ENCODE measurements around the gene NAIF1. TPM values are rescaled to one million over a fixed set of nuclear protein-coding genes. Genes with fewer than 3 reads are reported as not detected.

The NAIF1 gene
- total RNA-seq, 2 experiments from 2014 or later = 10.2 to 14.5 TPM

DNA sequence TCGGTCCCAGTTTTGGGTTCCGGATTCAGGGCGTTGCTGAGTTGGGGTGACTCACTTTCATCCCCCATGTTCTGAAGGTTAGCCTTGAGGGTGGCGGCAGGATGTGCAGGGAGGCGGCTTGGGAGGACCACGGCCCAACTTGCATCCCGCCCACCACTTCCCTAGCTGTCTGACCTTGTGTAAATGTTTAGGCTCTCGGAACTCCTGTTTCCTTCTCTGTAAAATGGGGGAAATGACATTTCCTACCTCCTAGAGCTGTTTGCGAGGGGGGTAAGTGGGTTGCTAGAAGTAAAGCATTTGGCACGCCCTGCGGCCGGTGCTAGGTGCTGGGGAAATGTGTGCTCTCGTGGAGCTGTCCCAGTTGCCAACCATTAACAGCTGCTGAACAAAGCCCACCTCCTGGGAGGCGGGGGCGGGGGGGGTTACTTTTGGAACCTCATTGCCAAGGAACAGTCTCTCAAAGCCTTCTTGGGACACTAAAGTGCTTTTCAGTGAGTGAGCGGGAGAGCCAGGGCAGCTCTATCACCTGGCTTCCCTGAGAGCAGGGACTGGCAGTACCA, 32.9 kb upstream of the NAIF1 start:
- peaks cover 65% of the 10 kb centered on the region for H3K4me1 Mint-ChIP-seq (ENCODE audit: low read depth)
- H3K4me3 Mint-ChIP-seq = no peak overlapping the region
- DNase-seq = peak; percentile 32
- no peaks in the 10 kb centered on the region for H3K27me3 Mint-ChIP-seq
- no peaks in the 10 kb centered on the region for H3K9me3 Mint-ChIP-seq
- intact Hi-C loops (cut with micrococcal nuclease) = no loop called here
- CTCF ChIA-PET = interaction anchor here (1.4 to 5.3 kb wide), 3 partner anchors 18 to 157 kb away, joined by 3 to 31 read pairs (median 4); no protein-coding TSS in a partner anchor
- peaks cover 25% of the 10 kb centered on the region for H3K36me3 Mint-ChIP-seq
- POLR2A ChIA-PET = no interaction called here
- peak overlapping the region; percentile 58 for H3K27ac Mint-ChIP-seq

DNA sequence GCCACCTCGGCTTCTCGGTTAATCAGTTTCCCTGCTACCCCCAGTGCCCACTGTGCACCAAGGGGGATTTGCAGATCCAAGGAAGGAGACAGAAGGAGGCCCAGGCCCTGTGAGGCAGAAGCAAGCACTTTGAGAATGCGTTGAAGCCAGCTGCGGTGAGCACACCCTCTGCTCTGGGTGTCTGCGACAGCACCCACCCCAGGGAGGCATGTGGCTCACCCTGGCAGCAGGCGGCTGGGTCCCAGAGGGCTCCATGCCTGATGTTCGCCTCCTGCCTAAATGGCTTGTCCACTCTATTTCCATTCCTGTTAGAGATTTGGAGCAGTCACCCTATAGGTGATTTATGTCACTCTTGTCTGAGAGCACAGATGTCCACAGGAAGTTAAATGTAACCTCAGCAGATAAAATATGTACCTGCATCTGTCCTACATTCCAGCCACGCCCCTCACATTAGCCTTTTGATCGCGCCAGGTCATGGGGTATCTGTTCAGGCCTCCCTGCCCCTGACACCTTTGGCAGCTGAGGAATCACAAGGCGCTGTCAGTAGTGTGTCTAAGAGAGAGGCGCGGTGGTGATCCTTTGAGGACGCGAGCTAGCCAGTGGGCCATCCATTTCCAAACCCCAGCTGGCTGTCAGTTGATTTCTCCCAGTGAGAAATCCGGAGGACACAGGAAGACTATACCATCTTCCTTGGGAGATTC, 32.3 kb upstream of the NAIF1 start:
- no peak for DNase-seq
- Mint-ChIP-seq H3K4me1 (ENCODE audit: low read depth) (peaks cover 71% of the 10 kb centered on the region), H3K36me3 (peaks cover 28% of the 10 kb centered on the region), H3K27me3 (no peaks in the 10 kb centered on the region), H3K4me3 (no peak overlapping the region), H3K9me3 (no peaks in the 10 kb centered on the region), H3K27ac (peak overlapping the region; percentile 58)
- CTCF ChIA-PET = interaction anchor here (1.4 to 5.3 kb wide), 2 partner anchors 18 to 33 kb away, joined by 3 to 31 read pairs; no protein-coding TSS in a partner anchor
- POLR2A ChIA-PET = no interaction called here
- intact Hi-C loops (cut with micrococcal nuclease) = no loop called here

GRCh38 chr9:128098297-128099230, 31.4 kb upstream of the NAIF1 start:
- Mint-ChIP-seq H3K4me3 (no peak overlapping the region), H3K36me3 (peaks cover 21% of the 10 kb centered on the region), H3K27me3 (no peaks in the 10 kb centered on the region), H3K4me1 (ENCODE audit: low read depth) (peaks cover 77% of the 10 kb centered on the region), H3K27ac (peak overlapping the region; percentile 58), H3K9me3 (no peaks in the 10 kb centered on the region)
- intact Hi-C loops (cut with micrococcal nuclease) = no loop called here
- CTCF ChIA-PET = interaction anchor here (1.3 to 5.3 kb wide), 4 partner anchors 12 to 156 kb away, joined by 4 to 31 read pairs (median 6); partner anchors contain the start of genes NAIF1 and SLC25A25
- peak; percentile 79 for DNase-seq
- POLR2A ChIA-PET = no interaction called here

- H3K4me3 Mint-ChIP-seq = no peak overlapping the region
Measured at GRCh38 chr9:128097543-128098296, 30.6 kb upstream of the NAIF1 start.

DNA sequence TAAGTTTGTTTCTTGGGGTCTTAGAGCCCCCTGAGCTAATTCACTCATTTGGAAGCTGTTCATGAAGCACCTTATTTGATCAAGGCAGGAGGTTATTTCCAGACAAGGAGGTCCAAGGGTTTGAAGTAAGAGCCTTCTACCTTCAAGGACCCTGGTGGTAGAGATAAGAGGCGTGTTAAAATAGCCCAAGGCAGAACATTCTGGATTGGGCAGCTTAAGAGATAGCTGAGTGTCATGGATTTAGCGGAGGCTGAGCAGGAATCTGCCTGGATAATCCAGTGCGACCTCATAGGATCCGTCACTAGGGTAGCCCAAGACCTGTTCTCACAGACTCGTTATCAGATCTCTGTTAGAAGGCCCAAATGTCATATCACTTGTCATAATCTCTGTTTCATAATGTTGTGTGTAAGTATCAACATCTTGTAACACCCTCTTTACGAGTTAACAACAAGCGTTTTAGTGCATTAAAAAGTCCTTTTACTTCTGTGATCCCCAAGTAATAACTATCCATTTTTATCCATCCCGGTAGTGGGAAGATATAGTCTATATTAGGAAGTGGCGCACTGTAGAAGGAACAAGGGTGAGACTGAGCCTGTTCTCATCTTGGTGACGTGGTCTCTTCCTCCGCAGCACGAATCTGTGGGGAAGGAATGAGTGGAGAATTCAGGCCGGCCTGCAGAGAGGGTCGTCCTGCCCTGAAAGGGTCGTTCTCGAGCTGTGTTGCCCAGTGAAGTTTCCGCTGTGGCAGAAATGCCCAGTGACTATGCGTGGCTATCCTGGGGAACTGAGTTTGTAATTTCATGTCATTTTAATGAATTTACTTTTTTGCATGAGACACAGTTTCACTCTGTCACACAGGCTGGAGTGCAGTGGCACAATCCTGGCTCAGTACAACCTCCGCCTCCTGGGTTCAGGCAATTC, 29.8 kb upstream of the NAIF1 start:
- Mint-ChIP-seq H3K27me3 (no peaks in the 10 kb centered on the region), H3K4me3 (no peak overlapping the region), H3K4me1 (ENCODE audit: low read depth) (peaks cover 77% of the 10 kb centered on the region), H3K9me3 (no peaks in the 10 kb centered on the region), H3K36me3 (peaks cover 9% of the 10 kb centered on the region), H3K27ac (peak overlapping the region; percentile 62)
- intact Hi-C loops (cut with micrococcal nuclease) = no loop called here
- no peak for DNase-seq
- ChIA-PET CTCF (interaction anchor here (0.6 to 5.3 kb wide), 5 partner anchors 10 to 154 kb away, joined by 3 to 31 read pairs (median 4); partner anchors contain the start of genes NAIF1 and SLC25A25), POLR2A (interaction anchor here (0.8 to 1.2 kb wide), 2 partner anchors 10 to 118 kb away, joined by 3 read pairs; no protein-coding TSS in a partner anchor)

More at GRCh38 chr9:128097543-128098296, 30.6 kb upstream of the NAIF1 start:
- Mint-ChIP-seq H3K9me3 (no peaks in the 10 kb centered on the region), H3K27me3 (no peaks in the 10 kb centered on the region), H3K4me1 (ENCODE audit: low read depth) (peaks cover 77% of the 10 kb centered on the region), H3K36me3 (peaks cover 18% of the 10 kb centered on the region), H3K27ac (peak overlapping the region; percentile 62)
- DNase-seq = peak; percentile 58
- intact Hi-C loops (cut with micrococcal nuclease) = no loop called here
- ChIA-PET POLR2A (interaction anchor here (0.8 to 1.2 kb wide), 2 partner anchors 9 to 119 kb away, joined by 3 read pairs; no protein-coding TSS in a partner anchor), CTCF (interaction anchor here (0.6 to 5.3 kb wide), 6 partner anchors 11 to 155 kb away, joined by 3 to 31 read pairs (median 4); partner anchors contain the start of genes NAIF1 and SLC25A25)

DNA sequence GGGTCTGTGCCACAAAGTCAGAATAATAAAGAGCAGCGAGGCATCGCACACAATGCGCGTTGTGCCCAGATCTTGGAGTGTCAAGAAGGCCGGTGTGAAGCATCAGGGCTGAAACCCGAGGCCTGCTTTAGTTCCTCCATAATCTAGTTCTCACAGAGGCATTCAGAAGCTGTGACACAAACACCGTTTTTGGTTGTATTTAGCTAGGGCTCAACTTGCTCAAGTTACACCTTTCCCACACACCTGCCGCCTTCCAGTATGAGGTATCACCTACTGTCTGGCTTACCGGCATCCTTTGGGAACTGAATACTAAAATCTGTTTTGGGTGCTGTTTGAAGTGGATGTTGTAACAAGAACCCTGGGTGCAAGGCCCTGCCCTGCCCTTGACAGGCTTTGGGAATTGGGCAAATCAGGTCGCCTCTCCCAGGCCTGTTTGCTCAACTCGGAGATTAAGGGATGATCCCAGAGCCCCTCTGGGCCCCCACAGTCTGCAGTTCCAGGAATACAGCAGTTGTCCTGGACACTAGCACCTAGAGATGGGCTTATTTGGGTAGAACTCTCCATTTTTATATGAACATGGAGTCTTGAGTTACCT, 27.9 kb upstream of the NAIF1 start:
- POLR2A ChIA-PET = interaction anchor here (1.3 to 2.3 kb wide), 3 partner anchors 28 to 120 kb away, joined by 3 to 7 read pairs (median 6); partner anchors contain the start of gene NAIF1
- DNase-seq = no peak
- intact Hi-C loops (cut with micrococcal nuclease) = loop anchor here (1.0 to 5.0 kb wide), 2 partner anchors 23 to 32 kb away; partner anchors contain the start of gene PTGES2
- Mint-ChIP-seq H3K4me1 (ENCODE audit: low read depth) (peaks cover 84% of the 10 kb centered on the region), H3K27me3 (no peaks in the 10 kb centered on the region), H3K36me3 (peaks cover 5% of the 10 kb centered on the region), H3K9me3 (no peaks in the 10 kb centered on the region), H3K4me3 (peak overlapping the region; percentile 54), H3K27ac (peak overlapping the region; percentile 96)
- CTCF ChIA-PET = interaction anchor here (0.9 to 5.4 kb wide), 7 partner anchors 10 to 309 kb away, joined by 3 to 33 read pairs (median 11); partner anchors contain the start of gene CDK9

DNA sequence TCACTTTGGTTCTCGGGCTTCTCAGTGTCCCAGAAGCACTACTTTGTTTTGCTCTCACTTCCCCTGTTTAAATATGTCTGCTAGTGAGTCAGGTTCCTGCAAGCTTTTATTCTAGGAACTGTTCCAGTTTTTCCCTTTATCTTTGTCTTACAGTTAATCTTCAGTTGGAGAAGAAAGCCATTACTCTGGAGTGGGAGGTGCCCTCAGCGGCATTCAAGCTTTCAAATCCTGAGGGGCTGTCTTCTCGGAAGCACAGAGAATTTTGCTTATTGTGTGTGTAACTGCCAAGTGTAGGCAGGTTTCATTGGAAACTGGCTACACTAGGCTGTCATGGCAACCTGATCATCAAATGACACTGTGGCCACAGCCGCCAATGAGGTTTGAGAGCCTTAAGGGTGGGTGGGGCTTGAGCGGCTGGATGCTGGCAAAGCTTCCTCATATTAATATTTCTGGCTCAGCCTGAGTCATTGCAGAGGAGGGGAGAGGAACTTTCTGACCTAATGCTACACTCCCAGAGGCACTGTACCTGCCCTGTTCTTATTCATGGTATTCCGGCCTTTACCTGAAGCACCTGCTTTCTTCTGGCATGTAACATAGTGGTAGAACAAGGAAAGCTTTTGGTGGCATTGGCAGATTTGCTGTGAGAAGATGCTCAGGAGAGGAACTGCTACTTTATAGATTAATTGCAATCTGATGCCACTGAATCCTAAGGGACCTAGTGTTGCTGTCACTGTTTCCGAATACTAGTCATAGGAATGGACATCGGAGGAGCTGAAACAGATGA, 27.2 kb upstream of the NAIF1 start:
- DNase-seq = peak; percentile 93
- ChIA-PET POLR2A (interaction anchor here (0.8 to 2.3 kb wide), 4 partner anchors 26 to 119 kb away, joined by 3 to 7 read pairs (median 5); partner anchors contain the start of genes NAIF1 and SLC25A25), CTCF (interaction anchor here (0.6 to 5.4 kb wide), 10 partner anchors 8 to 309 kb away, joined by 3 to 33 read pairs (median 5); partner anchors contain the start of gene CDK9)
- Mint-ChIP-seq H3K27me3 (no peaks in the 10 kb centered on the region), H3K27ac (peak overlapping the region; percentile 96), H3K9me3 (no peaks in the 10 kb centered on the region), H3K4me3 (peak overlapping the region; percentile 54), H3K4me1 (ENCODE audit: low read depth) (peaks cover 84% of the 10 kb centered on the region), H3K36me3 (peaks cover 6% of the 10 kb centered on the region)
- intact Hi-C loops (cut with micrococcal nuclease) = loop anchor here (1.0 to 5.0 kb wide), 2 partner anchors 22 to 33 kb away; partner anchors contain the start of gene PTGES2

GRCh38 chr9:128093011-128093410, 25.9 kb upstream of the NAIF1 start:
- no peak overlapping the region for H3K4me3 Mint-ChIP-seq
- peaks cover 6% of the 10 kb centered on the region for H3K36me3 Mint-ChIP-seq
- ChIA-PET CTCF (interaction anchor here (0.6 to 5.4 kb wide), 8 partner anchors 8 to 150 kb away, joined by 3 to 33 read pairs (median 6); partner anchors contain the start of gene NAIF1), POLR2A (interaction anchor here (1.3 to 2.3 kb wide), 2 partner anchors 20 to 26 kb away, joined by 3 to 7 read pairs; partner anchors contain the start of gene NAIF1)
- intact Hi-C loops (cut with micrococcal nuclease) = loop anchor here (5.0 kb wide), 1 partner anchor 34 kb away; the partner anchor contains the start of gene PTGES2
- peak overlapping the region; percentile 96 for H3K27ac Mint-ChIP-seq
- H3K9me3 Mint-ChIP-seq = no peaks in the 10 kb centered on the region
- peaks cover 81% of the 10 kb centered on the region for H3K4me1 Mint-ChIP-seq (ENCODE audit: low read depth)
- no peaks in the 10 kb centered on the region for H3K27me3 Mint-ChIP-seq
- DNase-seq = no peak
